Stimulated activated CD8-positive, alpha-beta memory T cell treated with anti-CD3 and anti-CD28 coated beads, Interleukin-4, amount 100 ng/mL, for 1 hour (primary cell): ENCODE data around the gene ARRDC1.
"Not testable (repeated sequence)": the region's sequence is repeated elsewhere in the genome, so short reads cannot be mapped to it uniquely, and the experiment has no call there.

Source experiments
- DNase-seq, 2 donors: peaks; one replicate each; pipeline ENCODE4 v3.0.0-alpha.2; 2020; ENCODE audit warnings: low read depth in 2 of 2, low spot score in 1 of 2

Gene ARRDC1

DNA sequence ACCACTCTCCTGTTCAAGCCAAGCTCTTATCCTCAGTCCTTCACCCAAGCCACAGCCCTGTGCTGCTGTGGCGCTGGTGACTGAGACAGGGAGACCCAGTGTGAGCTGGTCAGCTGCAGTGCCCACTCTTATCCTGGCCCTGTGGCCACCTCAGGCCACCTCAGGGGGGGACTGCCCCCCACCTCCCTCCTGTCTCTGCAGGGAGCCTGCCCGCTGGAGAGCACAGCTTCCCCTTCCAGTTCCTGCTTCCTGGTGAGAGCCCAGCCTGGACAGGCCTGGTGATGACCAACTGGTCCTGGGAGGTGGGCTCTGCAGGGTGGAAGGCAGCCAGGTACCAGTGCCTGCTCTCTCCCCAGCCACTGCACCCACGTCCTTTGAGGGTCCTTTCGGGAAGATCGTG lies 7.8 kb downstream of the ARRDC1 start:
- DNase-seq = no peak

DNA sequence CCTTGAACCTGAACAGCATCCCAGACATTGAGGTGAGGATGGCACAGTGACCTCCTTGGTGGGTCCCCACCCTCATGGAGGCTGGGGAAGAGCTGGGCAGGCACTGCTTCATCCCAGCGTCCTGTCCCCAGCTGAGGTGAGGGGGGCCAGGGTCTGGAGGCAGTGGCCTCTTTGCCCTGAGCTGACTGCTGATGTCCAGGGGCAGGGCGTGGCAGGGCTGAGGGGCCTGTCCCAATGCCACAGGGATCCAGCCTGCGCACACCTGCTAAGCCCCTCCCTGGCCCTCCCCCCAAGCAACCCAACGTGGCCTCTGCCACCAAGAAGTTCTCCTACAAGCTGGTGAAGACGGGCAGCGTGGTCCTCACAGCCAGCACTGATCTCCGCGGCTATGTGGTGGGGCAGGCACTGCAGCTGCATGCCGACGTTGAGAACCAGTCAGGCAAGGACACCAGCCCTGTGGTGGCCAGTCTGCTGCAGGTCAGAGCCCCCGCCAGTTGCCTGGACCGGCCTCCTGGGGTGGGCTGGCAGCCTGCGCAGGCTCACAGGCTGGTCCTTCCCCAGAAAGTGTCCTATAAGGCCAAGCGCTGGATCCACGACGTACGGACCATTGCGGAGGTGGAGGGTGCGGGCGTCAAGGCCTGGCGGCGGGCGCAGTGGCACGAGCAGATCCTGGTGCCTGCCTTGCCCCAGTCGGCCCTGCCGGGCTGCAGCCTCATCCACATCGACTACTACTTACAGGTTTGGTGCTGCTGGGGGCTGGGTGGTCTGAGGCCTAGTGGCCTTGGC lies 8.4 kb downstream of the ARRDC1 start:
- DNase-seq = no peak

DNA sequence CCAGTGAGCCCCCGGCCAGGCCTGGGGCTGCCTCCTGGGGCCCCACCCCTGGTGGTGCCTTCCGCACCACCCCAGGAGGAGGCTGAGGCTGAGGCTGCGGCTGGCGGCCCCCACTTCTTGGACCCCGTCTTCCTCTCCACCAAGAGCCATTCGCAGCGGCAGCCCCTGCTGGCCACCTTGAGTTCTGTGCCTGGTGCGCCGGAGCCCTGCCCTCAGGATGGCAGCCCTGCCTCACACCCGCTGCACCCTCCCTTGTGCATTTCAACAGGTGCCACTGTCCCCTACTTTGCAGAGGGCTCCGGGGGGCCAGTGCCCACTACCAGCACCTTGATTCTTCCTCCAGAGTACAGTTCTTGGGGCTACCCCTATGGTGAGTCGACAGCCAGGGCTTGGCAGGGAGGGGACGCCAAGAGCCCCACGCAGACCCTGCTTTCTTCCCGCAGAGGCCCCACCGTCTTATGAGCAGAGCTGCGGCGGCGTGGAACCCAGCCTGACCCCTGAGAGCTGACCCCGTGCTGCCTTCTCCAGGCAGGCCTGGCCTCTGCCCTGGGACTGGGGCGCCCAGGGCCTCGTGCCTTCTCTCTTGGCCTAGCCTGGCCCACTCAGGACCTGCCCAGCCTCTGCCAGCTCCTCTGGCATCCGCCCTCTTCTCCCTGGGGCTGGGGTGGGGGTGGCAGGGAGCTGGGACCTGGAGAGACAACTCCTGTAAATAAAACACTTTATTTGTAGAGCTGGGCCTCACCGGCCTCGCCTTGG lies 9.3 kb downstream of the ARRDC1 start:
- DNase-seq = no peak

DNA sequence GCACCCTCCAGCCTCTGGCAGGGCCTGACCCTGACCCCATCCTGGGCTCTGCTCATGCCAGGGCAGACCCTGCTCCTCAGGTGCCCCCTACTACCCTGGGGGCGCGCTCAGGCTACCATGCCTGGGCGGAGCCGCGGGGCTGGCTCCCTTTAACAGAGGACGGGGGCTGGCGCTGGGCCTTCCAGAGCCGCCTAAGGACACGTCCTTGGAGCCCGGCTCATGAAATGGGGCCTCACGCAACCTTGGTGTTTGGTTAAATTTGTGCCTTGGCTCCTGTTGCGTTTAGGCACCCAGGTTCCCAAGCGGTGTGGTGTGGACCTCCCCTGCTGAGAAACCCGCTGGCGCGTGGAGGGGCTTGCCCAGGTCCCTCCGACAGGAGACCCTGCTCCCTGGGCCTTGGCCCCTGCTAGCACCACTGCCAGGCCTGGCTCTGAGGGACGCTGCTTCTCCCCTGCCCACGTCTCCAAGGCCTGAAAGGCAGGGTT lies 9.9 kb downstream of the ARRDC1 start:
- no peak for DNase-seq

DNA sequence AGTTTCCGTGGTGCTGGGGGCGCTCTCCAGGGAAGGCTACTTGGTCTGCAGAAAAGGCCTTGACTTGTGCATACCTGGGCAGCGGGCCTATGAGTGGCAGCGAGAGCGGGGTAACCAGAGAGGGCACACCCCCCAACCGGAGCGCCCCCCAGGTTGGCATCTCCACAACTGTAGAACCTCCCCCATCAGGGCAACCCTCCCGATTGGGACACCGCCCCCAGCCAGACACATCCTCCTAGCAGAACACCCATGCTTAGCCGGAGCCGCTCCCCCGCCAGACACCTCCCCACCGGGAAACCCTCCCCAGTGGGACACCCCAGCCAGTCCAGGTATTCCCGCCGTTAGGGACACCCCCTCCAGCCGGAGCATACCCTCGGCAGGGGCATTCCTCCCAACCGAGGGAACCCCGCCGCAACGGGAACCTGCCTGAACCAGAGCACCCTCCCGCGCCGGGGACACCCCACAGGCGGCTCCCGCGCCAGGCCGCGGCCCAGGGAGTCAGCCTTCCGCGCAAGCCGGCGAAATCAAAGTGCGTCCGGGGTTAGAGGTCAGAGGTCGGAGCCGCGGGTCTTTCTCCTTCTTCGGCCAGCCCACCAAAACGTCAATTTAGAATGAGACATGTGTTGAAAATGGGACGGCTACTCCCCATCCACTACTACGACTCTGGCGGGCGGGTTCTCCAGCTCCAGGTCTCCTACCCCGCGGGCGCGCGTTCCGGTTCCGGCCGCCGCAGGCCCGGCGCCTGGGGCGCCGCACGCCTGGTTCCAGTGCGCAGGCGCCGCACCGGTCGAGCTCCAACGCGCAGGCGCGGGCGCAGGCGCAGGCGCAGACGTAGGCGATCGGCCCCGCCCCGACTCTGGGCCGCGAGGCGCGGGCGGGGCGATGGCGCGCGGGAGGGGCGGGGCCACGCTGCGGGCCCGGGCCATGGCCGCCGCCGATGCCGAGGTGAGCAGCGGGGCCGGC lies 12.9 kb downstream of the ARRDC1 start, which contains the start of gene EHMT1:
Gene EHMT1, plus strand, starts transcription at position 901 of the 963 bp plus-strand sequence. Its CDS starts 24 bp downstream, at position 925.
- DNase-seq = peak; percentile 63 to 84

DNA sequence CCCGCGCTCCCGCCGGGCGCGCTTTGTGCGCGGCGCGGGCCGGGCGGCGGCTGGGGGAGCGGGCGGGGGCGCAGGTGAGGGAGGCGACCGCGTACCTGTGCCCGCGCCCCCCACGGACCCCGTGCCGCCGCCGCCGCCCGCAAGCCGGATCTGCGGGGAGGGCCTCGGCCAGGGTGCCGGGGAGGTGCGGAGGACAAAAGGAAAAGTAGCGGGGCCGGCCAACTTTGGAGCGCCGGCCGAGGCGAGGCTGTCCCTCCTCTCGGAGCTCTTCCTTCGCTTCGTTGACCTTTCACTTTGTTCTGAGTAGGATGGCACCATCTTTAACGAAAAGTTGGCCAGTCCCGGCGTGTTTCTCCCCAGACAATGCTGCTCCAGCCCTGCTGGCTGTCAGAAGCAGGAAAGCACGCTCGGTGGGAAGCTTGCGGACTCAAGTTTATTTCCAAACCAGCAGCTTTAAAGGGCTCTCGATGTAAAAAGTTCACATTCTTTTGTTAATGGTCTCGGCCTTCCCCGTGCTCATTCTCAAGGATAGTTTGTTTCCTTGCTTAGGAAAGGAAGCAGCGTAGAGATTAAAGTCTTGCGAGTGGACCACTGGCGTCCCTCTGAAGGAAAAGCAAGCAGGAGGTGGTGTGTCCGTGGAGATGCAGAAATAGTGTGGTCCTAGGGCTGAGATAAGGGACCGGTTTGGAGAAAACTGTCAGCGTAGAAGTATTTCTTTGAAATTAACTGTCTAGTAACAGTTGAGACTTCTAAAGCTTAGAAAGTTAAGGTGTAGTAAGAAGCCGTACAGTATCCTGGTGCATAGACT lies 14.0 kb downstream of the ARRDC1 start:
- no peak for DNase-seq

DNA sequence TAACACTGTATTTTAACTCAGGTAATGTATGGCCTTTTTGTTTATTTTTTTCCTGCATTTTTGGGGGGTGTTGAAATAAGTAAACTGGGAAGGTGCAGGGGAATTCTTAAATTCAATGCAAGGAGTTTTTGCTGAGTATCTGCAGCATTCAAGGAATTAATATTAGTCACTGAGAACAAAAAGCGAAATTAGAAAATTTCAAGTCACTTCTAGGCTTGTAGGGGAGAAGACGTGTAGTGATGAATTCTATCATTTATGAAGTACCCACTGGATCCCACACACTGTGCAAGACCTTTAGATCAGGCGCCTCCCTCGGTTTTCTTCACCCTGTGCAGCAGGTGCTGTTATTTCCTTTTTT lies 14.5 kb downstream of the ARRDC1 start:
- DNase-seq = no peak

DNA sequence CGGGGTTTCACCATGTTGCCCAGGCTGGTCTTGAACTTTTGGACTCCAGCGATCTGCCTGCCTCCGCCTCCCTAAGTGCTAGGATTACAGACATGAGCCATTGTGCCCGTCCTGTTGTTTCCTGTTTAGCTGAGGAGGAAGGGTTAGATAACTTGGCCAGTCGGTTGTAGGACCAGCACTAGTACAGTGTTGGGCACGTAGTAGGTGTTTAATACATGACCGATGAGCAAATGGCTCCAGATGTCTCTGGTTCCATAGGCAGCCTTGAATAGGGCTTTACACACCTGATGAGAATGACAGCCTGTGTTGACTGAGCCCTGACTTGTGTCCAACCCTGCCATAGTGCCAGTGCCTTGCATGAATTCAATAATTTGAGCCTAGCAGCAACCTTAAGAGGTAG lies 15.1 kb downstream of the ARRDC1 start:
- DNase-seq = no peak

DNA sequence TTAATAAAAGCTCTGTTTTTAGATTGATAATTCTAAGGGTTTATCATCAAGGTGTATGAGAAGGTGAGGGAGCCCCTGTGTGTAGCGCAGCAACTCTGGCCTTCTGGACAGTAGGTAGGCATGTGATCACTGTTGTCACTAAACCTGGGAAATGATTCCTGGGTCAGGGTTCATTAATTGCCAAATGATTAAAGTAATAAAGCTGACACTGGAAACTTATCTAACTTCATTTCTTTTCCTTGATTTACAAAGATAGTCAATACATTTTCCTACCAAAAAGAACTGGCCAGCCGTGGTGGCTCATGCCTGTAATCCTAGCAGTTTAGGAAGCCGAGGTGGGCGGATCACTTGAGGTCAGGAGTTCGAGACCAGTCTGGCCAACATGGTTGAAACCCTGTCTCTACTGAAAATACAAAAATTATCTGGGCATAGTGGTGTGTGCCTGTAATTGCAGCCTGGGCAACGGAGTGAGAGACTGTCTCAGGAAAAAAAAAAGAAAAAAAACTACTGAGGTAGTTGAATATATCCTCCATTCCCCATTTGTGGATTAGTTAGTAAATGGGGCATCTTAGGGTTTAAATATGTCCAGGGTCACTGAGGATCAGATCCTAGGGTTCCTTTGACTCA lies 15.8 kb downstream of the ARRDC1 start:
- no peak for DNase-seq

DNA sequence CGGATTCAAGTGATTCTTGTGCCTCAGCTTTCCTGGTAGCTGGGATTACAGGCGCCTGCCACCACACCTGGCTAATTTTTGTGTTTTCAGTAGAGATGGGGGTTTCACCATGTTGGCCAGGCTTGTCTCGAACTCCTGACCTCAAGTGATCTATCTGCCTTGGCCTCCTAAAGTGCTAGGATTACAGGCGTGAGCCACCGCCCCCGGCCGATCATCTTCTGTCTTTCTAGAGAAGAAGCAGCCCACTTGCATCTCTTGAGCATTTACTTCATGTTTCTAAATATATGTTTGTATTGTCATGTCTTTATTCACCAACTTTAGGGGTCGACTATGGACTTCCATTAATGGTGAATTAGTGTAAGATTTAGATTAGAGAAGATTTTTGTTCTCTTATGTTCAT lies 16.7 kb downstream of the ARRDC1 start:
- DNase-seq = not testable (repeated sequence)

DNA sequence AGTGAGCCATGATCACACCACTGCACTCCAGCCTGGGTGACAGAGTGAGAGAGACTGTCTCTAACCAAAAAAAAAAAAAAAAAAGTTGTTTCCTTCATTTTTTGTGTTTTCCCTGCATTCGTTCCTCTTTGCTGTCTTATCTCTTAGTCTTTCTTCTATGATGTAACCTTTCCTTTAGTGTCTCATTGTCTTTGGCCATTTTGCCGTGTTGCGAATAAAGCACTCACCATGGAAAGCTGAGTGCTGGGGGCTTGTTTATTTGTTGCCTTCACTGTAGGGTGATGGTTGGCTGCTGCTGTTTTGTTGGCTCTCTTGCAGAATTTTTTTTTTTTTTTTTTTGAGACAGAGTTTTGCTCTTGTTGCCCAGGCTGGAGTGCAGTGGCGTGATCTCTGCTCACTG lies 21.0 kb downstream of the ARRDC1 start:
- DNase-seq = no peak

DNA sequence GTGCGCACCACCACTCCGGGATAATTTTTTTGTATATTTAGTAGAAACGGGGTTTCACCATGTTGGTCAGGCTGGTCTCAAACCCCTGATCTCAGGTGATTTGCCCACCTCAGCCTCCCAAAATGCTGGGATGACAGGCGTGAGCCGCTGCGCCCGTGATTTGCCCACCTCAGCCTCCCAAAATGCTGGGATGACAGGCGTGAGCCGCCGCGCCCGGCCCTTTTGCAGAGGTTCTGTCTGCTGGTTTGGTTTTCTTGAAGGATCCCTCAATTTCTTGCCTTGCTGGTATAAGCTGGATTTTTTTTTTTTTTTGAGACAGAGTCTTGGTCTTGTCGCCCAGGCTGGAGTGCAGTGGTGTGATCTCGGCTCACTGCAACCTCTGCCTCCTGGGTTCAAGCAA lies 21.9 kb downstream of the ARRDC1 start:
- DNase-seq = not testable (repeated sequence)

DNA sequence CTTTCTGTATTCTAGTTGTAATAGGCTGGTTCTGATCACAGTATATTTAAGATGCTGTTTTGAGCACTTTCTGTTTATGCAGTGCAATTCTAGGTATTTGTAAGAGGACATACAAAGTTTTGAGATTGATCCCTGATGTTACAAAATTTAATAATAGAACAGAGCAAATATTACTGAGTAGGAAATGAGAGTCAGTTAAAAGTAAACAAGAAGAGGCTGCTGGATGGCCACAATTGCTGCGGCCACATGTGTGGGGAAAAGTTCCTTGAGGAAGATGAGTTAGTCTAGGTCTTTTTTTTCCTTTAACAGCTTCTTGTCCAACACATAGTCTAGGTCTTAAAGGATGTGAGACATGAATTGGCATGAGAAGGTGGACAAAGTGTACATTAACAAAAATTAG lies 24.6 kb downstream of the ARRDC1 start:
- DNase-seq = no peak

DNA sequence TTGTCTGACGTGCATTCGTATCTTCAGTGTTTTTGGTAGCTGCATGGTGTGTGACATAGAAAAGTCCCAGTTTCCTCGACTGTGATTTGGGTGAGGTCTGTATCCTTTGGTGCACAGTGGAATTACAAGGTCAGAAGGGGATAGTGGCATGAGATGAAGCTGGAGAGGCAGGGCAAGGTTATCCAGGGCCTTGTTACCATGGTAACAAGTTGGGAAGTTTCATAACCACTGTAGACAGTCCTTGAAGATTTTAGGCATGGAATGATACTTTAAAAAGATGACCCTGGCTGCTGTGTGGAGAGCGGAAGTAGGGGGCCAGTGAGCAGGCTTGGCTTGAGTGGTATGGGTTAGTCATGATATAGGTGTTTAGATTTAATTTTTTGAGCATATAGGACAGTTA lies 25.2 kb downstream of the ARRDC1 start:
- DNase-seq = no peak

DNA sequence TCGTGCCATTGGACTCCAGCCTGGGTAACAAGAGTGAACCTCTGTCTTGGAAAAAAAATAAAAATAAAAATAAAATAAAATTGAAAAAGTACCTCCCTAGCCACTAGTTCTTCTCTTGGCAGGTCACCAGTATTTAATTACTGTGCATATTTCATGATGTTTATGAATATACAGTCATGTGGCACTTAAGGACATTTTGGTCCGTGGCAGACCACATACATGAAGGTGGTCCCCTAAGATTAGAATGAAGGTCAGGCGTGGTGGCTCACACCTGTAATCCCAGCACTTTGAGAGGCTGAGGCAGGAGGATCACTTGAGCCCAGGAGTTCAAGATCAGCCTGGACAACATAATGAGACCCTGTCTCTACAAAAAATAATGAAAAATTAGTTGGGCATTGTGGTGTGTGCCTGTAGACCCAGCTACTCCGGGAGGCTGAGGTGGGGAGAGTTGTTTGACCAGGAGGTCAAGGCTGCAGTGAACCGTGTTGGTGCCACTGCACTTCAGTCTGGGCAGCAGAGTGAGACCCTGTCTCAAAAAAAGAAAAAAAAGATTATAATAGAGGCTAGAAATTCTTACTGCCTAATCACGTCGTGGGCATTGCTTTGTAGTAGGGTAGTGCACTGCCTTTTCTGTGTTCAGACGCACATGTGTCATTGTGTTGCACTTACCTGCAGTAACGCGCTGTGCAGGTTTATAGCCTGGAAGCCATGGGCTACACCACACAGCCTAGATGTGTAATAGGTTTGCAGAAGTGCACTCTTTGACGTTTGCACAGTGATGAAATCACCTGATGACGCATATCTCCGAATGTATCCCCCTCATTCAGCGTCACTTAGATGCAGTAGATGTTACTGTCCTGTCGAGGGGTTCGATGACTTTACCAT lies 26.1 kb downstream of the ARRDC1 start:
- no peak for DNase-seq

DNA sequence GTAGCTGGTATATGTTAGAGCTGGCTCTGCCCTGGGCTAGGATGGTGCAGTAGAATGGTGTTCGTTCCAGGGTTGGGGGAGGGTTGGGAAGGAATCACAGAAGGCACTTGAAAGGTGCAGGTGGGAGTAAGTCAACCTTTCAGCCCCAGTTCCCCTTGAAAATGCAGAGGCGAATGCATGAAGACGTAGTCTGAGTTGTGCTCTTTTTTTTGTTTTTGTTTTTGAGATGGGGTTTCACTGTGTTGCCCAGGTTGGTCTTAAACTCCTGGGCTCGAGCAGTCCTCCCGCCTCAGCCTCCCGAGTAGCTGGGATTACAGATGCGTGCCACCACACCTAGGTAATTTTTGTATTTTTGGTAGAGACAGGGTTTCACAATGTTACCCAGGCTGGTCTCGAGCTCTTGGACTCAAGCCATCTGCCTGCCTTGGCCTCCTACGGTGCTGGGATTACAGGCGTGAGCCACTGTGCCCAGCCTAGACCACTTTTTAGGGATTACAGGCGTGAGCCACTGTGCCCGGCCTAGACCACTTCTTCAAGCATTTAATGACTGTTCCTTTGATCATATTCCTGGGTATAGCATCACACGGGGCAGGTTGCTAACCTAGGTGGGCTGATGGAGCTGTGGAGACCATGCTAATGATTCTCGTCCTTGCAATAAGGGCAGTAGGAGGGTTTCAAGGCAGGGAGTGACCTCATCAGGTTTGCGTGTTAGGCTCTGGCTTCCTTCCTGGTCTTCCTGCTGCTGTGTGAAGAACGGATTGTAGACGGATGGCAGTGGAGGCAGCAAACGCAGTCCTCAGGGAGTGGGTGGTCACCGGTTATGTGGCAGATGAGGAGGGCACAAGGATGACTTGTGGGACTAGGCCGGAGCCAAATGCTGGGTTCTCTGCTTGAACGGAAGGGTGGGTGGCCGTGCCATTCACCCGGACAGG lies 27.0 kb downstream of the ARRDC1 start:
- no peak for DNase-seq

DNA sequence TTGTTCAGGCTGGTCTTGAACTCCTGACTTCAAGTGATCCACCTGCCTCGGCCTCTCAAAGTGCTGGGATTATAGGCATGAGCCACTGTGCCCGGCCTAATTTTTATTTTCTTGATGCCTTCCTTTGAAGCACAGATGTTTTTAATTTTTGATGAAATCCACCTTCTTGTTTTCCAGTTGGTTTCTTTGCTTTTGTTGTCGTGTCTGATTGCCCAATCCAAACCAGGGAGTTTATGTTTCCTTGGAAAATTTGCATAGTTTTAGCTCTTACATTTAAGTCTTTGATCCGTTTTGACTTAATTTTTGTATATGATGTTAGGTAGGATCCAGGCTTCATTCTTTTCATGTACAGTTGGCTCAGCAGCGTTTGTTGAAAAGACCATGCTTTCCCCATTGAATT lies 28.5 kb downstream of the ARRDC1 start:
- no peak for DNase-seq

DNA sequence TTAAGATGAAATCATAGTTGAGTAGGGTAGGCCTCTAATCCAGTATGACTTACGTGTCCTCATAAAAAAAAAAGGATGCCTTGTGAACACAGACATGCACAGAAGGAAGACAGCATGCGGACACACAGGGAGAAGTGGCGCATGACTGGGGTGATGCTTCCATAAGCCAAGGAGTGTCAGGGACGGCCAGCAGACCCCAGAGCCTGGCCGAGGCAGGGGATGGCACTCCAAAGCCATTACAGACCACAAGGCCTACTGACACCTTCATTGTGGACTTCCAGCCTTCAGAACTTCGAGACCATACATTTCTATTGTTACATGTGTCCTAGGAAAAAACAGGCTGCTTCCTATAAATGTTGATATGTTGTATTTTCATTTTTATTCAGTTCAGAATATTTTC lies 33.2 kb downstream of the ARRDC1 start:
- no peak for DNase-seq
